ENCODE measurements around the gene FTSJ1.
"Not testable (repeated sequence)": the region's sequence is repeated elsewhere in the genome, so short reads cannot be mapped to it uniquely, and the experiment has no call there.

The FTSJ1 gene

DNA sequence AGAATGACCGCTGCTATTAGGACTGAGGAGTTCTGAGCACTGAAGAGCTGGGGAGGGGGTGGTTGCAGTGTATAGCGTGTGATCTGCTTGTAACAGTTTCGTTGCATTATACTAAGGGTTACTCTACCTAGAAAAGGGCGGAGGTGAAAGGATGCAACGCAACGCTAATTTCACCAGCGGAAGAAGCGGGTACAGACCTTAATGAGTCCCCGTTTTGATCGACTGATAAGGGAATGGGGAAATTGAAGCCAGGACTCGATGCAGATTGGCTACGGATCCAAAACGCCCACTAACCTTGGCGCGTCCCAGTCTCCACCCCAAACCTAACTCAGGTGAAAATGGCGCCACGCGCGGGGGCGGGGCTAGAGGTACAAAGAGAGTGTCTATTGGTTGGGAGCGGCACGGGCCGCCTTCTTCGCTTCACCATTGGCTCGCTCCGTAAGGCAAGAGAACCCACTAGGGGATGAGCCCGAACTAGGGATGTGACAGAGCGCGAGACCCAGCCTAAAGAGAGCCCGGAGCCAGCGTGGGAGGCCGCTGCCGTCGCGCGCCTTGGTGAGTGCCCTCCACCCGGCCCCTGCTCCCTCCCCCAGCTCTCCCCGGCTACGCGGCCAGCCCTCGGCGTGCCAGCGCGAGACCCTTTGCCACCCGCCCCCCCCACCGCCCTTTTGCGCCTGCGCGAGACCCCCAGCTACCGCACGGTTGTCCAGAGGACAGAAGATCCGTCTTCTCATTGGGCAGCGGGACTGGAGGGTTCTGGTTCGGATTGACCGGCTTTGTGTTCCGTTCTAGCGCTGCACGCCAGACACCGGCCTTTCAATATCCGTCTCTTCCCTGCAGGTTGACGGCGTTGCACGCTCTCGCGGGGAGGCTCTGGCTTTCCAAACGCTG lies 45.6 kb downstream of the FTSJ1 start, which contains the start of gene EBP:
EBP (plus strand) TSS at position 456 of the 891 bp plus-strand sequence. CDS start 1,964 bp downstream, outside the sequence.
- peak; percentile 2 to 88 (median 66) for DNase-seq

DNA sequence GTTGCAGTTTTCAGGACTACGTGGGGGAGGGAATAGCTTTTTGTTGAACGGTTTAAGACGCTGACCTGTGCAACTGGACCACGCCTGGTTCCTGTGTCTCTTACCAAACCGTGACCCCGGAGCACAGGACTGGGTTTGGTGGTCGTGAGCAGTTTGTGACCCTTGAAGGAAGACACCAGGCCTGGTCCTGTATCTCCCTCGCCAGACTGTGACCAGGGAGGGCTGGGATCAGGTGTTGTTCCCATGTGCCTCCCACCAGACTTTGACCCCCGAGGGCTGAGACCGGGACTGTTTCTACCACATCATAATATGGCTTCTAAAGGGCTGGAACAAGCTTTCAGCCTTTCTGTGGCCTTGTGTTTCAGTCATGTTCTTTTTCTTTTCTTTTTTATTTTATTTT lies 46.3 kb downstream of the FTSJ1 start:
- DNase-seq = no peak

DNA sequence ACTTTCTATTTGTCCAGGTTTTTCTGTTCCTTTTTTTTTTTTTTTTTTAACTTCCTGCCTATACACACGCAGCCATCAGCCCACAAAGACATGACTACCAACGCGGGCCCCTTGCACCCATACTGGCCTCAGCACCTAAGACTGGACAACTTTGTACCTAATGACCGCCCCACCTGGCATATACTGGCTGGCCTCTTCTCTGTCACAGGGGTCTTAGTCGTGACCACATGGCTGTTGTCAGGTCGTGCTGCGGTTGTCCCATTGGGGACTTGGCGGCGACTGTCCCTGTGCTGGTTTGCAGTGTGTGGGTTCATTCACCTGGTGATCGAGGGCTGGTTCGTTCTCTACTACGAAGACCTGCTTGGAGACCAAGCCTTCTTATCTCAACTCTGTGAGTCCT lies 47.7 kb downstream of the FTSJ1 start:
- DNase-seq = no peak

DNA sequence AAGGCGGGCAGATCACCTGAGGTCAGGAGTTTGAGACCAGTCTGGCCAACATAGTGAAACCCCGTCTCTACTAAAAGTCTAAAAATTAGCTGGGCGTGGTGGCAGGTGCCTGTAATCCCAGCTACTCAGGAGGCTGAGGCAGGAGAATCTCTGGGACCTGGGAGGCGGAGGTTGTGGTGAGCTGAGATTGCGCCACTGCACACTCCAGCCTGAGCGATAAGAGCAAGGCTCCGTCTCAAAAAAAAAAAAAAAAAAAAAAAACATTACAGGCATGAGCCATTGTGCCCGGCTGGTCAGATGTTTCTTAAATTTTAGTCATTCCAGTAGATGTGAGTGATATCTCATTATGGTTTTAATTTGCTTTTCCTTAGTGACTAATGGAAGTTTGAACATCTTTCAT lies 49.9 kb downstream of the FTSJ1 start:
- DNase-seq = not testable (repeated sequence)

DNA sequence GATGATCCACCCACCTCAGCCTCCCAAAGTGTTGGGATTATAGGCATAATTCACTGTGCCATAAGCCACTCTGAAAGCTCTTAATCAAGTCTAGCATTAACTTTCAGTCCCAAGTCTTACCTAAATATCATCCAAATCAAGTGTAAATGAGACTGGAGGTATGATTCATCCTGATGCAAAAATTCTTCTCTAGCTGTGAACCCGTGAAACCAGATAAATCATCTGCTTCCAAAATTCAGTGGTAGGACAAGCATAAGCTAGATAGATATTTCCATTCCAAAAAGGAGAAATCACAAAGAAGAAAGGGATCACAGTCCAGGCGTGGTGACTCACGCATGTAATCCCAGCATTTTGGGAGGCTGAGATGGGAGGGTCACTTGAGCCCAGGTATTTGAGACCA lies 54.7 kb downstream of the FTSJ1 start:
- DNase-seq = no peak

DNA sequence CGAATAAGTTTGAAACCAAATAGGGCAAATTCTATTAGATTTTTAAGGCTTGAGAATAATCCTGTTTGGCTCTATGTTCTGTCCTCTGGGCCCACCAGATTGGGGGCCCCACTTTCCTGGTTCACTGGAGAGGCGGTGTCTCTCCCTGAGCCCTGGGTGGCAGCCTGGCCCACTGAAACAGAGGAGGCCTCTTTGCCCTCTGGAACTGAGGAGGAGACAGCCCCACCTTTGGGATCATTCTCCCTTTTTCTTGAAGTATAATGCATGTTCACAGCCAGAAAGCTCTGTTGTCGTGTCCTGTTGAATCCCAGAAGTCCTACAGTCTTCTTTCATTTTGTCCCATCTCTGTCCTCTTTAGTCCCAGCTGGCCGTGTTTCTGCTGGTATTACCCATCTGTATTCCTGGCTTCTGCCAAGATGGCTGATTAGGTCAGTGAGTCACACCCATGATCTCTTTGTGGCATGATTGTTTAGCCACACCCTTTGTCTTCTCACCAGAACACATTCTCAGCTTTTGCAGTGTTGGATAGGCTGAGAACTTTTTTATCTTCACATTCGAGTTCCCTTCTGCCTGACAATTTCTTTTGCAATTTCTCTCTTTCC lies 55.5 kb downstream of the FTSJ1 start:
- DNase-seq = peak in 1 of 56 donors; percentile 3

DNA sequence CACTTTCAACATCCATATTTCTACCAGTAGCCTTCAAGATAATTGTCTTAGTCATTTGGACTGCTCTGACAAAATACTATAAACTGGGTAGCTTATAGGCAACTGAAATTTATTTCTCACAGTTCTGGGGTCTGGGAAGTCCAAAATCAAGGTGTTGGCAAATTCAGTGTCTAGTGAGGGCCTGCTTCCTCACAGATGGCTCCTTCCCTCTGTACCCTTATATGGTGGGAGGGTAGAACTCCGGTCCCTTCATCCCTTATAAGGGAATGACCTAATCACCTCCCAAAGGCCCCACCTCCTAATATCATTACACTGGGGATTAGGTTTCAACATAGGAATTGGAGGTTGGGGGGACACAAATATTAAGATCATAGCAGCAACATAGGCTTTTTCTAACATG lies 56.2 kb downstream of the FTSJ1 start:
- DNase-seq = no peak

DNA sequence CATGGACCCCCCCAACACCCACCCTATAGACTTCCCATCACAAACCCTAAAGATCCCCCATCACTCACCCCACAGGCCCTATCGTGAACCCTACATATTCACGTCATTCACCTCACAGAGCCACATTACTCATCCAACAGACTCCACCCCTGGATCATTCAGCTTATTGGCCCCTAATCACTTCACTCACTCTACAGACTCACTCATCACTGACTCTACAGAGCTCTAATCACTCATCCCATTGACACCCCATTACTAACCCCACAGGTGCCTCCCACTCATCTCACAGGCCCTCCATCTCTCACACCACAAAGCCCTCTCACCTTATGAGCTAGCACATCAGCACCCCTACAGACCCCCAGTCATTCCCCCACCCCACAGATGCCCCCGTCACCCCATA lies 57.2 kb downstream of the FTSJ1 start:
- DNase-seq = no peak

All from amygdala (tissue), 56 donors.